IMR-90 (cell line): ENCODE results near the gene DNAH8. TPM values are rescaled to one million over a fixed set of nuclear protein-coding genes. Genes with fewer than 3 reads are reported as not detected.

Experiments
- ATAC-seq: fragments of 200-7000 bp; cut with Tn5 transposase; 2 replicates; pipeline ENCODE4 v1.9.1; 2020; ENCODE audit warnings: low read depth, mild to moderate bottlenecking, moderate library complexity
- BruUV-seq: library from RNA; stranded (reverse); fragments of 400-500 nt; replicated peaks from 2 replicates; lab custom pipeline; 2021; lab: Mats Ljungman, UMichigan
- CTCF ChIA-PET: fragments of 300-600 bp; formaldehyde crosslinking; extraction: SDS; loops from one replicate; lab custom pipeline; 2021; ENCODE audit warnings: antibody characterized with exemption; lab: Yijun Ruan, JAX
- POLR2A ChIA-PET: fragments of 300-600 bp; sonication (Branson Sonifier 250); formaldehyde crosslinking; loops from one replicate; lab custom pipeline; 2022; ENCODE audit warnings: antibody characterized with exemption; ENCODE audit not compliant: unreplicated experiment; lab: Charles Lee
- DNase-seq: peaks from one replicate; pipeline ENCODE4 v3.0.0; 2013
- H2AFZ ChIP-seq: replicated peaks from 2 replicates; pipeline ENCODE3; 2013; ENCODE audit warnings: low read length, mild to moderate bottlenecking; ENCODE audit not compliant: poor library complexity
- H2AK5ac ChIP-seq: 2 replicates; pipeline ENCODE4 v1.6.1; 2013; ENCODE audit warnings: low read depth, low read length, inconsistent platforms
- H2AK9ac ChIP-seq: replicated peaks from 2 replicates; pipeline ENCODE3; 2013; ENCODE audit warnings: mild to moderate bottlenecking, low read depth, low read length, moderate library complexity; ENCODE audit not compliant: poor library complexity
- H2BK120ac ChIP-seq: 2 replicates; pipeline ENCODE4 v1.6.1; 2013; ENCODE audit warnings: low read depth, low read length, inconsistent platforms
- H2BK15ac ChIP-seq: 3 replicates; pipeline ENCODE4 v1.6.1; 2013; ENCODE audit warnings: low read depth, low read length, inconsistent platforms
- H2BK20ac ChIP-seq: 2 replicates; pipeline ENCODE4 v1.6.1; 2013; ENCODE audit warnings: low read depth, mild to moderate bottlenecking, inconsistent platforms, low read length, moderate library complexity
- H2BK5ac ChIP-seq: 2 replicates; pipeline ENCODE4 v1.6.1; 2013; ENCODE audit warnings: mild to moderate bottlenecking, low read depth, low read length, inconsistent platforms; ENCODE audit not compliant: poor library complexity, severe bottlenecking
- H3K14ac ChIP-seq: replicated peaks from 2 replicates; pipeline ENCODE4 v1.6.1; 2013; ENCODE audit warnings: low read depth, low read length, inconsistent platforms
- H3K18ac ChIP-seq: 2 replicates; pipeline ENCODE4 v1.6.1; 2013; ENCODE audit warnings: low read depth, low read length, control low read depth
- H3K23ac ChIP-seq: 2 replicates; pipeline ENCODE4 v1.6.1; 2013; ENCODE audit warnings: low read depth, low read length, inconsistent platforms
- H3K27ac ChIP-seq: 2 replicates; pipeline ENCODE4 v1.5.1; 2013; ENCODE audit warnings: mild to moderate bottlenecking, control low read depth, low read length; ENCODE audit not compliant: insufficient read depth
- H3K27me3 ChIP-seq: 2 replicates; pipeline ENCODE4 v1.6.1; 2013; ENCODE audit warnings: low read length; ENCODE audit not compliant: control insufficient read depth, insufficient read depth
- H3K36me3 ChIP-seq: 2 replicates; pipeline ENCODE4 v1.6.1; 2013; ENCODE audit warnings: low read length, mixed read lengths; ENCODE audit not compliant: control insufficient read depth, insufficient read depth
- H3K4ac ChIP-seq: 2 replicates; pipeline ENCODE4 v1.6.1; 2013; ENCODE audit warnings: low read depth, low read length, inconsistent platforms
- H3K4me1 ChIP-seq: 2 replicates; pipeline ENCODE4 v1.6.1; 2013; ENCODE audit warnings: low read length, mixed read lengths; ENCODE audit not compliant: control insufficient read depth, insufficient read depth
- H3K4me2 ChIP-seq: 2 replicates; pipeline ENCODE4 v1.6.1; 2013; ENCODE audit warnings: low read depth, mild to moderate bottlenecking, control low read depth, low read length, moderate library complexity
- H3K4me3 ChIP-seq: 2 replicates; pipeline ENCODE4 v1.5.1; 2013; ENCODE audit warnings: low read depth, mild to moderate bottlenecking, control low read depth, low read length, moderate library complexity; ENCODE audit not compliant: insufficient read depth
- H3K56ac ChIP-seq: 2 replicates; pipeline ENCODE4 v1.6.1; 2013; ENCODE audit warnings: low read length, inconsistent platforms; ENCODE audit not compliant: insufficient read depth; ENCODE audit errors: extremely low read depth
- H3K79me1 ChIP-seq, 2 experiments: 2 replicates each; pipeline ENCODE4 v1.6.1; 2013; ENCODE audit warnings: low read length in 2 of 2, inconsistent platforms in 1 of 2, low read depth in 1 of 2
- H3K9ac ChIP-seq: 2 replicates; pipeline ENCODE4 v1.6.1; 2013; ENCODE audit warnings: low read depth, low read length, control low read depth
- H3K9me1 ChIP-seq: 2 replicates; pipeline ENCODE4 v1.6.1; 2013; ENCODE audit warnings: low read length, inconsistent platforms; ENCODE audit not compliant: insufficient read depth
- H3K9me3 ChIP-seq: 2 replicates; pipeline ENCODE4 v1.6.1; 2013; ENCODE audit warnings: low read length; ENCODE audit not compliant: control insufficient read depth, insufficient read depth
- H4K20me1 ChIP-seq: 2 replicates; pipeline ENCODE4 v1.6.1; 2013; ENCODE audit warnings: low read length, inconsistent platforms; ENCODE audit not compliant: insufficient read depth
- H4K5ac ChIP-seq: 2 replicates; pipeline ENCODE4 v1.6.1; 2013; ENCODE audit warnings: mild to moderate bottlenecking, low read depth, low read length, control low read depth
- H4K8ac ChIP-seq, 2 experiments: 2 replicates each; pipeline ENCODE4 v1.6.1; 2013; ENCODE audit warnings: low read depth in 2 of 2, low read length in 2 of 2, control low read depth in 1 of 2, inconsistent platforms in 1 of 2
- H4K91ac ChIP-seq: 2 replicates; pipeline ENCODE4 v1.6.1; 2013; ENCODE audit warnings: low read depth, low read length, inconsistent platforms; ENCODE audit not compliant: insufficient read depth
- BHLHE40 ChIP-seq: fragments of 150-350 bp; IDR thresholded peaks from 2 replicates; pipeline ENCODE4 v1.6.1; 2016; ENCODE audit warnings: mild to moderate bottlenecking, low read depth, low read length
- CEBPB ChIP-seq: IDR thresholded peaks from 2 replicates; pipeline ENCODE4 v1.6.1; 2012; ENCODE audit warnings: low read depth, low read length, improper control_type of control experiment
- CHD1 ChIP-seq: IDR thresholded peaks from 2 replicates; pipeline ENCODE4 v1.6.1; 2012; ENCODE audit warnings: low read depth, low read length, improper control_type of control experiment
- MAFK ChIP-seq: IDR thresholded peaks from 2 replicates; pipeline ENCODE4 v1.6.1; 2012; ENCODE audit warnings: low read depth, low read length, improper control_type of control experiment
- MAZ ChIP-seq: IDR thresholded peaks from 2 replicates; pipeline ENCODE4 v1.6.1; 2012; ENCODE audit warnings: low read depth, mild to moderate bottlenecking, low read length, improper control_type of control experiment, moderate library complexity, borderline replicate concordance
- NFE2L2 ChIP-seq: fragments of 150-350 bp; IDR thresholded peaks from 2 replicates; pipeline ENCODE4 v1.6.1; 2016; ENCODE audit warnings: low read depth, mild to moderate bottlenecking, low read length
- RAD21 ChIP-seq: IDR thresholded peaks from 2 replicates; pipeline ENCODE4 v1.6.1; 2012; ENCODE audit warnings: low read length, improper control_type of control experiment
- RCOR1 ChIP-seq: IDR thresholded peaks from 2 replicates; pipeline ENCODE4 v1.6.1; 2012; ENCODE audit warnings: mild to moderate bottlenecking, low read length, improper control_type of control experiment; ENCODE audit not compliant: insufficient replicate concordance
- SMC3 ChIP-seq: fragments of 150-350 bp; IDR thresholded peaks from 2 replicates; pipeline ENCODE4 v1.6.1; 2016; ENCODE audit warnings: low read depth, mild to moderate bottlenecking, antibody characterized with exemption, low read length, moderate library complexity
- dilution Hi-C: fragments of 300-500 bp; cut with HindIII; formaldehyde crosslinking; loops from one replicate; pipeline ENCODE4 v1.14.3; 2018; ENCODE audit warnings: low sequenced_read_pairs; ENCODE audit not compliant: unreplicated experiment
- in situ Hi-C: fragments of 300-500 bp; cut with MboI; formaldehyde crosslinking; loops from 3 replicates; pipeline ENCODE4 v1.14.3; 2019; ENCODE audit warnings: low sequenced_read_pairs, inconsistent platforms, mixed read lengths
- intact Hi-C: fragments of 100-400 bp; cut with micrococcal nuclease; formaldehyde crosslinking; loops from 2 replicates; pipeline ENCODE4 v1.10.0; 2022
- polyA plus RNA-seq, 3 experiments: library from polyadenylated mRNA; depleted of rRNA; stranded (reverse); fragments of >200 nt; gene quantifications; 2 replicates each; pipeline ENCODE4 v1.2.3, GENCODE V29; 2012; ENCODE audit warnings: low replicate concordance in 1 of 3
- total RNA-seq: library from RNA; depleted of rRNA; stranded (reverse); fragments of >200 nt; gene quantifications from 2 replicates; pipeline ENCODE4 v1.2.3, GENCODE V29; 2012
- TF ChIP-seq, protein P1 (sequence below): fragments of 150-350 bp; IDR thresholded peaks from 2 replicates; pipeline ENCODE4 v1.6.1; 2017; ENCODE audit warnings: mild to moderate bottlenecking, antibody characterized with exemption, low read length, low read depth
- TF ChIP-seq, protein P2 (sequence below): fragments of 150-350 bp; IDR thresholded peaks from 2 replicates; pipeline ENCODE4 v1.6.1; 2016; ENCODE audit warnings: low read depth, mild to moderate bottlenecking, low read length, moderate library complexity, borderline replicate concordance

The DNAH8 gene
- total and polyA plus RNA-seq, 2 of the 4 experiments (the other 2 are of a cell fraction): not detected

DNA sequence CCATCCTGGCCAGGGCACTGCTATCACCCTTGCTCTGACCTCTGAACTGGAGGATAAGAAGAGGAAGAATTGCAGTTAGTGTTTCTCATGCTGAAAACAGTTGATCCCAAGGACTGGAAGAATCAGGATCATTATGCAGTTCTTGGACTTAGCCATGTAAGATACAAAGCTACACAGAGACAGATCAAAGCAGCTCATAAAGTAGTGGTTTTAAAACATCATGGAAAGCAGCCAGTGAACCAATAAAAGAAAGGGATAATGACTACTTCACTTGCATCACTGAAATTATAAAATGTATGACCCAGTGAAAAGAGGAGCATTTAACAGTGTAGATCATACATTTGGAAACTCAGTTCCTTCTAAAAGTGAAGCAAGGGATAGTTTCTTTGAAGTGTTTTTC is 47.7 kb downstream of the DNAH8 start:
- no peak overlapping the region for H2AK9ac ChIP-seq
- H2BK20ac ChIP-seq: no peak overlapping the region
- no peaks in the 10 kb centered on the region for H3K9me3 ChIP-seq
- no peak overlapping the region for H3K27ac ChIP-seq
- H4K20me1 ChIP-seq: no peaks in the 10 kb centered on the region
- H3K36me3 ChIP-seq: no peaks in the 10 kb centered on the region
- BruUV-seq: no TSS peak
- H2BK15ac ChIP-seq: no peak overlapping the region
- no peak overlapping the region for H3K4me3 ChIP-seq
- no peak overlapping the region for H4K8ac ChIP-seq
- no peak overlapping the region for H4K91ac ChIP-seq
- dilution Hi-C loops: no loop called here
- H3K18ac ChIP-seq: no peak overlapping the region
- H3K4me1 ChIP-seq: no peaks in the 10 kb centered on the region
- H3K14ac ChIP-seq: no peak overlapping the region
- no peak overlapping the region for H3K4ac ChIP-seq
- H3K79me1 ChIP-seq: no peaks in the 10 kb centered on the region
- no peaks in the 10 kb centered on the region for H3K9me1 ChIP-seq
- DNase-seq (no peak), ATAC-seq (no peak)
- H2AFZ ChIP-seq: no peak overlapping the region
- H3K27me3 ChIP-seq: no peaks in the 10 kb centered on the region
- POLR2A ChIA-PET: no interaction called here
- H3K23ac ChIP-seq: no peak overlapping the region
- no peak overlapping the region for H2BK120ac ChIP-seq
- no peak overlapping the region for H3K56ac ChIP-seq
- CTCF ChIA-PET: no interaction called here
- in situ Hi-C loops: no loop called here
- H3K9ac ChIP-seq: no peak overlapping the region
- H4K5ac ChIP-seq: no peak overlapping the region
- H2AK5ac ChIP-seq: no peak overlapping the region
- H3K4me2 ChIP-seq: no peak overlapping the region
- no peak overlapping the region for H2BK5ac ChIP-seq
- TF ChIP-seq RAD21 (no peak), BHLHE40 (no peak), CHD1 (no peak), CEBPB (no peak), SMC3 (no peak), MAZ (no peak), RCOR1 (no peak), NFE2L2 (no peak), MAFK (no peak)
- TF ChIP-seq, protein P1, sequence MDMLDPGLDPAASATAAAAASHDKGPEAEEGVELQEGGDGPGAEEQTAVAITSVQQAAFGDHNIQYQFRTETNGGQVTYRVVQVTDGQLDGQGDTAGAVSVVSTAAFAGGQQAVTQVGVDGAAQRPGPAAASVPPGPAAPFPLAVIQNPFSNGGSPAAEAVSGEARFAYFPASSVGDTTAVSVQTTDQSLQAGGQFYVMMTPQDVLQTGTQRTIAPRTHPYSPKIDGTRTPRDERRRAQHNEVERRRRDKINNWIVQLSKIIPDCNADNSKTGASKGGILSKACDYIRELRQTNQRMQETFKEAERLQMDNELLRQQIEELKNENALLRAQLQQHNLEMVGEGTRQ: no peak
- TF ChIP-seq, protein P2, sequence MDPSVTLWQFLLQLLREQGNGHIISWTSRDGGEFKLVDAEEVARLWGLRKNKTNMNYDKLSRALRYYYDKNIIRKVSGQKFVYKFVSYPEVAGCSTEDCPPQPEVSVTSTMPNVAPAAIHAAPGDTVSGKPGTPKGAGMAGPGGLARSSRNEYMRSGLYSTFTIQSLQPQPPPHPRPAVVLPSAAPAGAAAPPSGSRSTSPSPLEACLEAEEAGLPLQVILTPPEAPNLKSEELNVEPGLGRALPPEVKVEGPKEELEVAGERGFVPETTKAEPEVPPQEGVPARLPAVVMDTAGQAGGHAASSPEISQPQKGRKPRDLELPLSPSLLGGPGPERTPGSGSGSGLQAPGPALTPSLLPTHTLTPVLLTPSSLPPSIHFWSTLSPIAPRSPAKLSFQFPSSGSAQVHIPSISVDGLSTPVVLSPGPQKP: no peak
- intact Hi-C loops: no loop called here
